PC-3 (cell line): ENCODE measurements around the gene NTN1. TPM values are rescaled to one million over a fixed set of nuclear protein-coding genes. Genes with fewer than 3 reads are reported as not detected.

ENCODE experiments used
- ATAC-seq: fragments of 200-7000 bp; cut with Tn5 transposase; 2 replicates; pipeline ENCODE4 v1.9.1; 2020; ENCODE audit warnings: mild to moderate bottlenecking, moderate library complexity
- BruUV-seq: library from RNA; stranded (reverse); fragments of 400-500 nt; replicated peaks from 2 replicates; lab custom pipeline; 2021; lab: Mats Ljungman, UMichigan
- CTCF ChIA-PET: fragments of 300-600 bp; sonication (Branson Sonifier 250); formaldehyde crosslinking; loops from one replicate; lab custom pipeline; 2022; ENCODE audit warnings: antibody characterized with exemption; lab: Charles Lee
- POLR2A ChIA-PET: fragments of 300-600 bp; sonication (Branson Sonifier 250); formaldehyde crosslinking; loops from one replicate; lab custom pipeline; 2022; ENCODE audit warnings: antibody characterized with exemption; ENCODE audit not compliant: unreplicated experiment; lab: Charles Lee
- DNase-seq: peaks from one replicate; pipeline ENCODE4 v3.0.0-alpha.2; 2015
- H2AFZ ChIP-seq: fragments of 300-600 bp; sonication (generic); 2 replicates; pipeline ENCODE4 v1.6.0; 2016; ENCODE audit warnings: antibody characterized with exemption, low read length
- H3F3A ChIP-seq: fragments of 300-600 bp; sonication (generic); one replicate; pipeline ENCODE4 v1.6.0; 2017; ENCODE audit warnings: antibody characterized with exemption, low read length, control low read depth, mild to moderate bottlenecking; ENCODE audit not compliant: unreplicated experiment
- H3K27ac ChIP-seq: fragments of 300-600 bp; sonication (generic); 2 replicates; pipeline ENCODE4 v1.5.1; 2016; ENCODE audit warnings: mild to moderate bottlenecking, low read length
- H3K27me3 ChIP-seq: fragments of 300-600 bp; sonication (generic); 2 replicates; pipeline ENCODE4 v1.6.1; 2016; ENCODE audit warnings: low read length, mixed read lengths
- H3K36me3 ChIP-seq: fragments of 300-600 bp; sonication (generic); 2 replicates; pipeline ENCODE4 v1.6.1; 2016; ENCODE audit warnings: low read depth, mixed run types, low read length, mixed read lengths
- H3K4me1 ChIP-seq: fragments of 300-600 bp; sonication (generic); 2 replicates; pipeline ENCODE4 v1.5.1; 2016; ENCODE audit warnings: low read length; ENCODE audit not compliant: insufficient read depth
- H3K4me2 ChIP-seq: fragments of 300-600 bp; sonication (generic); 2 replicates; pipeline ENCODE4 v1.6.0; 2016; ENCODE audit warnings: low read length
- H3K4me3 ChIP-seq: fragments of 300-600 bp; sonication (generic); 2 replicates; pipeline ENCODE4 v1.5.1; 2016; ENCODE audit warnings: mild to moderate bottlenecking, low read length, mixed read lengths
- H3K79me2 ChIP-seq: fragments of 300-600 bp; sonication (generic); 2 replicates; pipeline ENCODE4 v1.6.1; 2017; ENCODE audit warnings: low read length, mixed read lengths
- H3K9ac ChIP-seq: fragments of 300-600 bp; sonication (generic); 2 replicates; pipeline ENCODE4 v1.6.0; 2016; ENCODE audit warnings: mild to moderate bottlenecking, low read length
- H3K9me2 ChIP-seq: fragments of 300-600 bp; sonication (generic); replicated peaks from 2 replicates; pipeline ENCODE4 v1.6.1; 2016; ENCODE audit warnings: mixed run types, low read length, mixed read lengths
- H3K9me3 ChIP-seq: fragments of 300-600 bp; sonication (generic); 2 replicates; pipeline ENCODE4 v1.6.1; 2016; ENCODE audit warnings: low read length, mixed read lengths
- H4K20me1 ChIP-seq: fragments of 300-600 bp; sonication (generic); 2 replicates; pipeline ENCODE4 v1.6.1; 2016; ENCODE audit warnings: low read length, mixed read lengths
- EZH2 ChIP-seq: fragments of 300-600 bp; sonication (generic); IDR thresholded peaks from one replicate; pipeline ENCODE4 v1.6.1; 2017; ENCODE audit warnings: antibody characterized with exemption, mild to moderate bottlenecking, low read length; ENCODE audit not compliant: unreplicated experiment
- EZH2phosphoT487 ChIP-seq: fragments of 300-600 bp; sonication (generic); IDR thresholded peaks from 2 replicates; pipeline ENCODE4 v1.6.1; 2018; ENCODE audit warnings: mild to moderate bottlenecking, antibody characterized with exemption, low read length, borderline replicate concordance
- intact Hi-C: fragments of 100-400 bp; cut with micrococcal nuclease; formaldehyde crosslinking; loops from 2 replicates; pipeline ENCODE4 v1.9.0; 2023
- total RNA-seq: library from RNA; depleted of rRNA; stranded (reverse); fragments of >200 nt; gene quantifications from 2 replicates; pipeline ENCODE4 v1.2.3, GENCODE V29; 2014
- TF ChIP-seq, protein P1 (sequence below): fragments of 300-600 bp; sonication (generic); conservative IDR thresholded peaks from 2 replicates; pipeline ENCODE4 v1.5.1; 2017; ENCODE audit warnings: antibody characterized with exemption, low read depth, mild to moderate bottlenecking, low read length

Gene NTN1
- total RNA-seq, 1 experiment from 2014 or later: 0.22 TPM

DNA sequence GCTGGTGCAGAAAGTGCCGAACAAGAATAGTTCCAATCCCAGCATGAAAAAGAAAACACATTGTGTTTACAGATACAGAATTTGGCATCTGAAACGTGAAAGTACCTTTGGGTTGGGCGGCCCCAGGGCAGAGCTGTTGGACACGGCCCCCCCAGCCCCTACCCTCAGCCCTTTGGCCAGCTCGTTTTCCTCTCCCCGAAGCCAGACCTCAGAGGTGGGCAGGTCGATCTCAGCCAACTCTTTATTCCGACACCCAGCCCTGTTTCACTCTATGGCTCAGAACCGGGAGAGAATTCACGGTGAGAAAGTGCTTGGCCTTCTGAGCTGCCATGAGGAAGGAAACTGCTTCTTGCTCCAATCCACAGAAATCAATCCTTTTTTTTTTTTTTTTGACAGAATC, 11.3 kb downstream of the NTN1 start:
- Histone ChIP-seq H2AFZ (no peak overlapping the region), H3K27ac (no peak overlapping the region), H3K36me3 (no peaks in the 10 kb centered on the region), H3K27me3 (no peaks in the 10 kb centered on the region), H4K20me1 (no peaks in the 10 kb centered on the region), H3K9me2 (no peaks in the 10 kb centered on the region), H3K4me1 (no peaks in the 10 kb centered on the region), H3K79me2 (no peaks in the 10 kb centered on the region), H3F3A (no peaks in the 10 kb centered on the region), H3K9ac (no peak overlapping the region), H3K4me3 (no peak overlapping the region), H3K9me3 (no peaks in the 10 kb centered on the region), H3K4me2 (no peak overlapping the region)
- CTCF ChIA-PET: no interaction called here
- no TSS peak for BruUV-seq
- TF ChIP-seq EZH2phosphoT487 (no peak), EZH2 (no peak)
- TF ChIP-seq, protein P1, sequence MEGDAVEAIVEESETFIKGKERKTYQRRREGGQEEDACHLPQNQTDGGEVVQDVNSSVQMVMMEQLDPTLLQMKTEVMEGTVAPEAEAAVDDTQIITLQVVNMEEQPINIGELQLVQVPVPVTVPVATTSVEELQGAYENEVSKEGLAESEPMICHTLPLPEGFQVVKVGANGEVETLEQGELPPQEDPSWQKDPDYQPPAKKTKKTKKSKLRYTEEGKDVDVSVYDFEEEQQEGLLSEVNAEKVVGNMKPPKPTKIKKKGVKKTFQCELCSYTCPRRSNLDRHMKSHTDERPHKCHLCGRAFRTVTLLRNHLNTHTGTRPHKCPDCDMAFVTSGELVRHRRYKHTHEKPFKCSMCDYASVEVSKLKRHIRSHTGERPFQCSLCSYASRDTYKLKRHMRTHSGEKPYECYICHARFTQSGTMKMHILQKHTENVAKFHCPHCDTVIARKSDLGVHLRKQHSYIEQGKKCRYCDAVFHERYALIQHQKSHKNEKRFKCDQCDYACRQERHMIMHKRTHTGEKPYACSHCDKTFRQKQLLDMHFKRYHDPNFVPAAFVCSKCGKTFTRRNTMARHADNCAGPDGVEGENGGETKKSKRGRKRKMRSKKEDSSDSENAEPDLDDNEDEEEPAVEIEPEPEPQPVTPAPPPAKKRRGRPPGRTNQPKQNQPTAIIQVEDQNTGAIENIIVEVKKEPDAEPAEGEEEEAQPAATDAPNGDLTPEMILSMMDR: no peak
- POLR2A ChIA-PET: no interaction called here
- ATAC-seq (no peak), DNase-seq (no peak)
- intact Hi-C loops: no loop called here

DNA sequence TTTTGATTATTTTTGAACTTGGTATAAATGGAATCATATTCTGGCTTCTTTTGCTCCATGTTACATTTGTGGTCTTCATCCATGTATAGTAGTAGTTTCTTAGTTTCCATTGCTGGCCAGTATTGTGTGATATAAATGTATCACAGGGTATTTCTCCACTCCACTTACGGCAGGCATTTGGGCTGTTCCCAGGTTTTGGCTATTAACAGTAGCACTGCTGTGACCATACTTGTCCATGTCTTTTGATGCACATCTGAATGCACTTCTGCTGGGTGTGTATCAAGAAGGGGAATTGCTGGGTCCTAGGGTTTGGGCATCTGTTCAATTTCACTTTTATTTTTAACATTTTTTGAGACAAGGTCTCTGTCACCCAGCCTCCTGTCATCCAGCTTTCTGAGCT, 13.9 kb downstream of the NTN1 start:
- TF ChIP-seq EZH2phosphoT487 (no peak), EZH2 (no peak)
- TF ChIP-seq, protein P1: no peak
- Histone ChIP-seq H3K36me3 (no peaks in the 10 kb centered on the region), H3K9me3 (no peaks in the 10 kb centered on the region), H3K4me3 (no peak overlapping the region), H3K9ac (no peak overlapping the region), H3K79me2 (no peaks in the 10 kb centered on the region), H4K20me1 (no peaks in the 10 kb centered on the region), H3K9me2 (no peaks in the 10 kb centered on the region), H3K4me1 (no peaks in the 10 kb centered on the region), H3F3A (no peaks in the 10 kb centered on the region), H3K27ac (no peak overlapping the region), H3K4me2 (no peak overlapping the region), H2AFZ (no peak overlapping the region), H3K27me3 (no peaks in the 10 kb centered on the region)
- ChIA-PET POLR2A (no interaction called here), CTCF (no interaction called here)
- no TSS peak for BruUV-seq
- intact Hi-C loops: no loop called here
- no peak for DNase-seq
- ATAC-seq: no peak

DNA sequence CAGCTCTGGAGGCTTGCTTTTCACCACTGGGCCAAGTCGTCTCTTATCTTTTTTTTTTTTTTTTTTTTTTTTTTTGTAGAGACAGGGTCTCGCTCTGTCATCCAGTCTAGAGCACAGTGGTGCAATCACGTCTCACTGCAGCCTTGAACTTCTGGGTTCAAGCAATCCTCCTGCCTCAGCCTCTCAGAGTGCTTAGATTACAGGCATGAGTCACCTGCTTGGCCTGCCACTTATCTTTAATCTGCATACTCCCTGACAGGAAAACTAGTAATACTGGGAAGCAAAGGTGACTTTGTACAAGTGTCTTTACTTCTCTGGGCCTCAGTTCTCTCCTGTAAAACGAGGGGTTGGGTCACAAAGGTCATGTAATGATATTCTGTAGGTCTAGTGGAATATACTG, 15.0 kb downstream of the NTN1 start:
- no peak overlapping the region for H3K27ac ChIP-seq
- no peak overlapping the region for H3K4me2 ChIP-seq
- BruUV-seq: no TSS peak
- ATAC-seq (no peak), DNase-seq (no peak)
- no peak overlapping the region for H3K4me3 ChIP-seq
- no peaks in the 10 kb centered on the region for H3K27me3 ChIP-seq
- intact Hi-C loops: no loop called here
- H3K4me1 ChIP-seq: no peaks in the 10 kb centered on the region
- H4K20me1 ChIP-seq: no peaks in the 10 kb centered on the region
- no peak for TF ChIP-seq EZH2
- TF ChIP-seq, protein P1: no peak
- TF ChIP-seq EZH2phosphoT487: no peak
- no peak overlapping the region for H3K9ac ChIP-seq
- ChIA-PET CTCF (no interaction called here), POLR2A (no interaction called here)
- no peaks in the 10 kb centered on the region for H3K9me3 ChIP-seq
- no peak overlapping the region for H2AFZ ChIP-seq
- no peaks in the 10 kb centered on the region for H3F3A ChIP-seq
- no peaks in the 10 kb centered on the region for H3K79me2 ChIP-seq
- H3K36me3 ChIP-seq: no peaks in the 10 kb centered on the region
- H3K9me2 ChIP-seq: no peaks in the 10 kb centered on the region
